ENCODE data around the gene FOXL3.

The FOXL3 gene

GRCh38 chr7:270351-270983 lies 19.5 kb upstream of the FOXL3 start:
- no peak overlapping the region for H3K27ac ChIP-seq
- TF ChIP-seq CTCF (IDR thresholded peaks at IDR 0.05), result no peak
- H3K4me1 ChIP-seq, result no peaks in the 10 kb centered on the region
- H3K4me3 ChIP-seq (ENCODE audit: low read depth, low read length), result no peak overlapping the region
- H3K79me2 ChIP-seq, result no peaks in the 10 kb centered on the region
- H3K36me3 ChIP-seq (ENCODE audit: control insufficient read depth, insufficient read depth, low read length), result no peaks in the 10 kb centered on the region
- no peak overlapping the region for H2AFZ ChIP-seq
- no peak overlapping the region for H3K9ac ChIP-seq
- H3K9me3 ChIP-seq (ENCODE audit: control insufficient read depth, low read length), result no peaks in the 10 kb centered on the region
- no peak overlapping the region for H3K4me2 ChIP-seq (ENCODE audit: low read length)
- no peaks in the 10 kb centered on the region for H3K27me3 ChIP-seq (ENCODE audit: control insufficient read depth, insufficient read depth, low read length)

GRCh38 chr7:271266-272107 lies 18.5 kb upstream of the FOXL3 start:
- H2AFZ ChIP-seq, result no peak overlapping the region
- no peaks in the 10 kb centered on the region for H3K4me1 ChIP-seq
- no peak for TF ChIP-seq CTCF (IDR thresholded peaks at IDR 0.05)
- no peaks in the 10 kb centered on the region for H3K9me3 ChIP-seq (ENCODE audit: control insufficient read depth, low read length)
- H3K36me3 ChIP-seq (ENCODE audit: control insufficient read depth, insufficient read depth, low read length), result no peaks in the 10 kb centered on the region
- H3K27ac ChIP-seq, result no peak overlapping the region
- no peaks in the 10 kb centered on the region for H3K79me2 ChIP-seq
- no peaks in the 10 kb centered on the region for H3K27me3 ChIP-seq (ENCODE audit: control insufficient read depth, insufficient read depth, low read length)
- no peak overlapping the region for H3K4me3 ChIP-seq (ENCODE audit: low read depth, low read length)
- H3K9ac ChIP-seq, result no peak overlapping the region
- no peak overlapping the region for H3K4me2 ChIP-seq (ENCODE audit: low read length)

- H3K79me2 ChIP-seq, result no peaks in the 10 kb centered on the region
- H3K9me3 ChIP-seq (ENCODE audit: control insufficient read depth, low read length), result no peaks in the 10 kb centered on the region
- H3K27me3 ChIP-seq (ENCODE audit: control insufficient read depth, insufficient read depth, low read length), result no peaks in the 10 kb centered on the region
- TF ChIP-seq CTCF (IDR thresholded peaks at IDR 0.05), result no peak
- H3K27ac ChIP-seq, result no peak overlapping the region
- H3K4me1 ChIP-seq, result no peaks in the 10 kb centered on the region
- H3K36me3 ChIP-seq (ENCODE audit: control insufficient read depth, insufficient read depth, low read length), result no peaks in the 10 kb centered on the region
- no peak overlapping the region for H2AFZ ChIP-seq
- no peak overlapping the region for H3K4me3 ChIP-seq (ENCODE audit: low read depth, low read length)
- no peak overlapping the region for H3K9ac ChIP-seq
- H3K4me2 ChIP-seq (ENCODE audit: low read length), result no peak overlapping the region
Measured at GRCh38 chr7:272108-272615, 17.8 kb upstream of the FOXL3 start.

- no peaks in the 10 kb centered on the region for H3K36me3 ChIP-seq (ENCODE audit: control insufficient read depth, insufficient read depth, low read length)
- no peaks in the 10 kb centered on the region for H3K27me3 ChIP-seq (ENCODE audit: control insufficient read depth, insufficient read depth, low read length)
- no peaks in the 10 kb centered on the region for H3K4me1 ChIP-seq
- no peak overlapping the region for H3K4me3 ChIP-seq (ENCODE audit: low read depth, low read length)
- H3K4me2 ChIP-seq (ENCODE audit: low read length), result no peak overlapping the region
- no peak for TF ChIP-seq CTCF (IDR thresholded peaks at IDR 0.05)
- H3K27ac ChIP-seq, result no peak overlapping the region
- no peaks in the 10 kb centered on the region for H3K79me2 ChIP-seq
- no peaks in the 10 kb centered on the region for H3K9me3 ChIP-seq (ENCODE audit: control insufficient read depth, low read length)
- H2AFZ ChIP-seq, result no peak overlapping the region
- H3K9ac ChIP-seq, result no peak overlapping the region
Measured at GRCh38 chr7:272631-273030, 17.3 kb upstream of the FOXL3 start.
